NK-92 (cell line): Measurements from ENCODE around the gene COL24A1.
"Not testable (repeated sequence)": the region's sequence is repeated elsewhere in the genome, so short reads cannot be mapped to it uniquely, and the experiment has no call there.

ENCODE experiments used
- DNase-seq: peaks from one replicate; lab custom pipeline; 2025; ENCODE audit not compliant: unreplicated experiment; lab: John Stamatoyannopoulos, UW

COL24A1 gene

DNA sequence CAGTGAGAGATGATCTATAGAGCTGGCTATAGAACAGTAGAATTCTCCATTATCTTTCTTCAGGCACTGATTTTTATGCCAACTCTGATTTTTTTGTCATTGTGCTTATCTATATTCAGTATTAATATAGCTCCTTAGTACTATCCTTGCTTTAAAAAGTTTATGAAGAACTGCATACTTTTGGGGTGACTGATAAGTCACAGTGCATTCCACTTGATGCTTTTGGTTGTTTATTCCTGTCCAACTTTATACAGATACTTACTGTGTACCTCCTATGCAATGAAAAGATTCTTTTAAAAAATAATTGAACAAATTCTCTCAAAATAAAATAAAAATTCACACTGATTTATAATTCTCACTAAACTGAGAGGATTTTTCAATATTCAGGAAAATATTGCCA lies 71.6 kb downstream of the COL24A1 start:
- no peak for DNase-seq

DNA sequence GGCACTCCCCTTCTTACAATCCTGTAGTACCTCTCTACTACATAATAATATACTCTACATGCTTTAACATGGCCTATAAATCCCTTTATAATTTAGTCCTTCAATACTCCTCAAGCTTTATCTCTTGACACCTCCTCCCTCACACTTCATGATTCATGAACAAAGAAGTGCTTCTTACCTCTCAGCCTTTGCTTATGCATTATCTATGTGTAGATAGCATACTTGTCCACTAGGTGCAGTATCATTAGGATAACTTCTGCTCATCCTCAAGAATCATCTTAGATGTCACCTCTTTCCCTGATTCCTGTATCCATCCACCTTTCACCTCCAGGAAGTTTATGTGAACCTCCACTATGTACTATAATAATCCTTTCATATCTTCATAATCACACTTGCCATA lies 74.4 kb downstream of the COL24A1 start:
- DNase-seq, result no peak

DNA sequence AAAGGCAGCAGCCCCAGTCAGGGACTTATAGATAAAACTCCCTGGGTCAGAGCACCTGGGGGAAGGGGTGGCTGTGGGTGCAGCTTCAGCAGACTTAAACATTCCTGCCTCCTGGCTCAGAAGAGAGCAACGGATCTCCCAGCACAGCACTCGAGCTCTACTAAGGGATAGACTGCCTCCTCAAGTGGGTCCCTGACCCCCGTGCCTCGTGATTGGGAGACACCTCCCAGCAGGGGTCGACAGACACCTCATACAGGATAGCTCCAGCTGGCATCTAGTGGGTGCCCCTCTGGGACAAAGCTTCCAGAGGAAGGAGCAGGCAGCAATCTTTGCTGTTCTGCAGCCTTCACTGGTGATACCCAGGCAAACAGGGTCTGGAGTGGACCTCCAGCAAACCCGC lies 84.1 kb downstream of the COL24A1 start:
- not testable (repeated sequence) for DNase-seq

DNA sequence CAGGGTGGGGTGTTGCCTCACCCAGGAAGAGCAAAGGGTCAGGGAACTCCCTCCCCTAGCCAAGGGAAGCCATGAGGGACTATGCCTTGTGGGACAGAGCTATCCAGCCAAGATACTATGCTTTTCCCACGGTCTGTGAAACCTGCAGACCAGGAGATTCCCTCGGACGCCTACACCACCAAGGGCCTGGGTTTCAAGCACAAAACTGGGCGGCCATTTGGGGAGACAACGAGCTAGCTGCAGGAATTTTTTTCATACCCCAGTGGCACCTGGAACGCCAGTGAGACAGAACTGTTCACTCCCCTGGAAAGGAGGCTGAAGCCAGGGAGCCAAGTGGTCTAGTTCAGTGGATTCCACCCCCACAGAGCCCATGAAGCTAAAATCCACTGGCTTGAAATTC lies 84.7 kb downstream of the COL24A1 start:
- not testable (repeated sequence) for DNase-seq

DNA sequence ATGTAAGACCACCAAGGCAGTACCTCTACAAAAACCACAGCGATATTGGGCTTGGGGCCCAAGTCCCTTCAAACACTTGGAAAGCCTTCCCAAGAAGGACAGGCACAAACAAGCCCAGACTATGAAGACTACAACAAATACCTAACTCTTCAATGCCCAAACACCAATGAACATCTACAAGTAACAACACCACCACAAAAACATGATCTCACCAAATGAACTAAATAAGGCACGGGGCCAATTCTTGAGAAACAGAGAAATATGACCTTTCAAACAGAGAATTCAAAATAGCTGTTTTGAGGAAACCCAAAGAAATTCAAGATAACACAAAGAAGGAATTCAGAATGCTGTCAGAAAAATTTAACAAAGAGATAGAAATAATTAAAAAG lies 86.8 kb downstream of the COL24A1 start:
- no peak for DNase-seq

DNA sequence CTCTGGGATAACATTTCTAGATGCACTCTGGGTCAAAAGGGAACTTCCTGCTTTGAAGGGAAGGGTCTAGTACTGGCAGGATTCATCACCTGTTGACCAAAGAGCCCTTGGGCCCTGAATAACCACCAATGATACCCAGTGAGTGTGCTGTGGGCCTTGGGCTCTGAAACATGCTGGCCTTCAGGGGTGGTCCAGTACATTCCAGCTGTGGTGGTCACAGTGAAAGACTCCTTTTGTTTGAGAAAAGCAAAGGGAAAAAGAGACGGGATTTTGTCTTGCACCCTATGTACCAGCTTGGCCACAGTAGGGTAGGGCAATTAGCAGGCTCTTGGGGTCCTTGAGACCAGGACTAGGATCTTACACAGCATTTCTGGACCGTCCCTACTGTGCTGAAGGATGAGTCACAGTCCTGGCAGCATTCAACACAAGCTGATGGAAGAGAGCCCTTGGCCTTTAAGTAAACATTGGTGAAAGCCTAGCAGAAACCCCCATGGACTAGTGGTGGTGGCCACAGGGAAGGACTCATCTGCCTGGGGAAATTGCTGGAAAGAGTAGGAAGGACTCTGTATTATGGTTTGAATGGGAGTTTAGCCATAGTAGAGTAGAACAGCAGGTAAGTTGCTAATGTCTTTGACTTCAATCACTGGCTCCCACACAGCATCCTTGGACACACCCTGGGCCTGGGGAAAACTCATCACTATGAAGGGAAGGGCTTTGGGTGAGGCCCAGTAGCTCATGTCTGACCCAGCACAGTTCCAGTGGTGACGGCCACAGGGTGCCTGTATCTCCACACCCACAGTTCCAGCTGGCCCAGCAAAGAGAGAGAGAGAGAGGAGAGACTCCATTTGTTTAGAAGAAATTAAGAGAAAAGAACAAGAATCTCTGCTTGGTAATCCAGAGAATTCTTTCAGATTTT lies 87.5 kb downstream of the COL24A1 start:
- DNase-seq, result no peak

DNA sequence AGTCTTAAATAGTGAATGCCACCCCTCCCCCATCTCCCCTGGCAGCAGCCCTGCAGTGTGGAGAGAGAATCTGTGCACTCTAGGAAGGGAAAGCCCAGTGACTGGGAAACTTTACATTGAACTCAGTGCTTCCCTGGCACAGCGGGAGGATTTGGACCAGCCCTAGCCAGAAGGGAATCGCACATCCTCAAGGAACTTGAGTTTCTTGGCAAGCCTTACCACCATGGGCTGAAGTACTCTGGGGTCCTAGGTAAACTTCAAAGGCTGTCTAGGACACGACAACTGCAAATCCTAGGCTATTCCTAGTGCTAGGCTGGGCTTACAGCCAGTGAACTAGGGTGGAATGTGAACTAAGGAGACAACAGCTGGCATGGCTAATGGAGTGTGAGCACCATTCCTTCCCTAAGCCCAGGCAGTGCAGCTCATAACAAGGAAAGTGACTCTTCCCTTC lies 88.3 kb downstream of the COL24A1 start:
- DNase-seq, result no peak

DNA sequence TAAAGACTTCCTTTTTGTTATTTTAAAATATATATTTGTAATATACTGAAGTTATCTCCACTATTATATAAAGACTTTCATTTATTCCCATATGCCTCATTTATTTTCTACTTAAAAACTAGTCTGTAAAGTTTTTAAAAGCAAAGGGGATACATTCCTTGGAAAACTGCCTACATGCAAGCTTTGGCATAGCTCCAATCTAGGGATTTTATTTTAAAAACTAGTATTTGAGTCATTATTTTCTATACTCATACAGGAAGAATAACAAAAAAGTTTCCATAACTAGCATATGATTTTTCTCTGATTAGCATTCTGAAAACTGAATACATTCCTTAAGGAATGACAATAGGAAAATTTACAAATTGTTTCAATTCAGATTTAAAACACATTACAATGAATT lies 88.9 kb downstream of the COL24A1 start:
- DNase-seq, result no peak

DNA sequence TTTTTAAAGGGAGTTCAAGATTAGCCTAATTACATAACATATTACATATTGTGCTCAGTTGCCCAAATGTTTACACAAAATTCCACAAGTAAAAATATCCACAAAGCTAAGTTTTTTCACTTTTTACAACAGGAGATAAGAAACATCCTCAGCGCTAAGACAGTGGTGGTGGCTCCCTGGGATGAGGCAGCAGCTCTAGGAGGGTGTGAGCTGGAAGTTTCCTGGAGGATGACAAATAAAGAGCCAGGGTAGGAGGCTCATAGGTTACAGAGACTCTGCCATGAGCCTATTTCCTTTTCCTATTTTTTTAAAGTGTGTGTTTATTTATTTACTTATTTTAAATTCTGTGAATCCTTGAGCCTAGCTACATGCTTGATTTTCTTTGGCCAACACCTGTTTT lies 91.7 kb downstream of the COL24A1 start:
- DNase-seq, result no peak

DNA sequence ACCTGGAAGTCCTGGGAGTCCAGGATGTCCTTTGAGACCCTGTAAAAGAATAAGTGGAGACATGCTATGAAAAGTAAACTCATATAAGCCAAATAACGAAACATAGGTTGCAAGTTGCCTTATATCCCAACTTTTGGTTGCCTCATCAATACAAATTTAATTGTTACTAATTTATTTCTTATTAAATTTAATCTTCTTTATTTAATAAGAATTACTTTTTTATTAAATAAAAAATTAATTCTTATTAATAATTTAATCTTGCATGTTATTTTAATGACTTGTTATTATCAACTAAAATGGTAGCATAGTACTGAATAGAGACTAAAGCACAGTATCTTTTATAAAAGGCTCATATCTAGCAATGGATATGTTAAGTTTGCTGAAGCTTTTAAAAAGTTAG lies 92.9 kb downstream of the COL24A1 start:
- no peak for DNase-seq

DNA sequence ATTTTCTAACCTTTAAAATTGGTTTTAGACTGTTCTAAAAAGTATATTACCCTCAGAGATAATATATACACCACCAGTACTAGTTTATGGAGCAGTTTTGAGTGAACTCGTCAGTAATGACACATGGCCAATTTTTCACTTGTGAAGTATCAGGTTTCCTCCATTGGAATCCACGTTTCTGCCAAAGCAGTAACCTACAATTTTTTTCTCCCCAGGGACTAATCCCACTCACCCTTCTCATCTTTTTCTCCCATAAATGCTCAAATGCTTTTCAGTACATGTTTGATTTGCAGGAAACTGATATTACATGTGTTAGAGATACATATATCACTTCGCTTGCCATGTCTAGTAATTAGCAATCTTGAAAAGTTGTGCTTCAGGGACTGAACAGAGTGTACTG lies 94.1 kb downstream of the COL24A1 start:
- DNase-seq, result no peak

DNA sequence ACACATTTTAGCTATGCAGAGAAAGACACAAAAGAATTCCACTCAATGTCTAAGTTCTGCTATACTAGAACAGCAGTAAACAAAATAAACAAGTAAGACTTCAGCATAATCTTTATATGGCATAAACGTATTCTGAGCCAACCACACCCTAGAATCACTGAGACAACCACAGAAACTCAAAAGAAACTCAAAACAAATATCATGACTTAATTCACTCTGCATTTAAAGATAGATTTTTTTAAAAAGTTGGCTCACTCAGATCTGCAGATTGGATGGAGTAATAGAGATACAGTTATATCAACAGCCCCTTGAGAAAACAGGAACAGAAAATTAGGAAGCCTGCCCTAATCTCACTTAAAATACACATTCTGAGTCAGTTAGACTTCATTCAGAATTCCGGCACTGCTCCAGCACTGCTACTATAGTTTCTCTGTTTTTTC lies 95.0 kb downstream of the COL24A1 start:
- no peak for DNase-seq

DNA sequence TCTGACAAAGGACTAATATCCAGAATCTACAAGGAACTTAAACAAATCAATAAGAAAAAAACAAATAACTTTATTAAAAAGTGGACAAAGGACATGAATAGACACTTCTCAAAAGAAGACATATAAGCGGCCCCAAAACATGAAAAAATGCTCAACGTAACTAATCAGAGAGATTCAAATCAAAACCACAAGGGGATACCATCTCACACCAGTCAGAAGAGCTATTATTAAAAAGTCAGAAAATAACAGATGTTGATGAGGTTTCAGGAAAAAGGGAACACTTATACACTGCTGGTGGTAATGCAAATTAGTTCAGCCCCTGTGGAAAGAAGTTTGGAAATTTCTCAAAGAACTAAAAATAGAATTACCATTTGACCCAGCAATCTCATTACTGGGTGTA lies 102.2 kb downstream of the COL24A1 start:
- DNase-seq, result no peak

DNA sequence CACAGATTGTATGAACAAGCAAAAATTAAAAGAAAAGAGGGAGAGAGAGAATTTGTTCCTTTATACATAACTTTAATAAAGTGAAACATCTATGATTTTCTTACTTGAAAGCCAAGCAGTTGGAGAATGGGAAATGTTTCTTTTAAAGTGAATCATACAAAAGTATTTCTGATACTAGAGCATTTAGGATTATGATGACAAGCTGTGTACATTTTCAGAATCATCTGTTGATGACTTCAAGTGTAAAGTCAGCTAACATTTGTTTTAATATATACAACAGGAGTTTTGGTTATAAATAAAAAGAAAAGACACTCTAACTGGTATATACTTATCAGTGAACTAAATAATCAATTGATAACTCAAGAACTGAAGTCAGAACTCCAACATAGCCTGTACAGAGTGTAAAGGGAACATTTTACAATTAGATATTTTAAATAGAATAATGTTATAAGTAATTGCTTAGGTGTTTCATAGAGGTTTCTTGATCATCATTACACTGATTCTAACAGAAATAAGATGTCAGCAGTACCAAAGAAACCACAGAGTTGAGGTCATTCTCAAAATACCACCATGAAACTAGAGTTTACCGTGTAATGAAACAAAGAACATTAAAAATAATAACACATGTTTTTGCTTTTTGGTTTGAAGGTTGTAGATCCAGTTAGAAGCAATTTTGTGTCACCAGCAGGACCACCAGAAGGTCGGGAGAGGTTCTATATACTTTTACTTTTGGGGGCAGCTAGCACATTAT lies 103.4 kb downstream of the COL24A1 start:
- DNase-seq, result no peak

DNA sequence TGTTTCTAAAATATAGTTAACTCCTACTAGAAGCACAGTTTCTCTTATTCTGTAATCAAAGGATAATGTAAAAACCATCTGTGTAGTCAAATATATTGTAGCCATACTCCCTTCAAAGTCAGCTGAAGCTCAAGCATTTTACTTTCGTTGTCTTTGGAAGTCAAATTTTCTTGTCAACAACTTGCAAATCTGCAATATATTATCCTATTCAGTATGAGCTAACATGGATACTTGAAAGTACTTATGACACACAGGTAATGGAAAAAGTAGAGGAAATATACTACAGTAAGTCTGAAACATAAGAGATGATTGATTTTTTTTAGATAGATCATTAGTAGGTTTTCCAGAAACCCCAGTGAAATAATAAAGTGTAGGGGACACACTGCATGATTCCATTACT lies 121.5 kb downstream of the COL24A1 start:
- no peak for DNase-seq

DNA sequence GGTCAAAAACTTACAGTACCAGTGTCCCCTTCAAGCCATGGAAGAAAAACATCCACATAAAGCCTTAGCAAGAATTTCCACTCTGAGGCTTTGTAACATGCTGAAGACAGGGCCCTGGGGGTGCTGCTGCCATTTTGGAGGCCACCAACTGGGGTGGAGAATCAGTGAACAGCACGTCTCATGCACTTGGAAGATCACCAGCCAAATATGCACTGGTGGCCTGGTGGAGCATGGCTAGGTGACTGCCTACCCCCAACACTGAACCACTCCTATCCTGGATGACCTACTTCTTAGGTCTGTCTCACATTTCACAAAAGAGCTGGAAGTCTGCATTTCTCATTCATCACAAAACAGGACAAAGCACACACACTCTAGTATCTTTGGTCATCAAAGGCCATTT lies 126.4 kb downstream of the COL24A1 start:
- no peak for DNase-seq

DNA sequence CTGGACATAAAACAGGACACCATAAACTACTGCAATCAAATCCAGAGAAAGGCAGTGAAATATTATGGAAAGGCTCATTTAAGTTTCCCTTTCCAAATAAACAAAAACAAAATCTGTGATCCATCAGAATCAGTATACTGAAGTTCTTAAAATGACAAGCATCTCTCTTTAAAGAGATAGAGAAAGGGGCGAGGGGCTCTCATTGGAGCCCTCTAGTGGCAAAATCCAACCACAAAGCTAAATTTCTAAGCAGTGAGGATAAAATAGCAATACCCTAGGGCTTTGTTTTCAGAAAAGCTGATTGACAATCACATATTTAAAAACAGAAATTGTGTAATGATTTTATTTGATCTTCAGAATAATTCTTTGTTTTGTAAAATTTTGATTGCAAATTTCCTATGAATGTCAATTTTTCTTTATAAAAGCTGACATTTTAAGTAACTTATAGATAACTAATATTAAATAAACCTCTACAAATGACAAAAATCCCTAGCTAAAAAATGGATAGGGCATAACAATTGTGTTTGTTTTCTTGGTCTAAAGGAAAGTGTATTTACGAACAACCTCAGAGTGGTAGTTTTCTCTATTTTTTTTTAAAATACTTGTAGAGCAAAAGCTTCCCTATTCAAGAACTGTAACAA lies 138.2 kb downstream of the COL24A1 start:
- no peak for DNase-seq

DNA sequence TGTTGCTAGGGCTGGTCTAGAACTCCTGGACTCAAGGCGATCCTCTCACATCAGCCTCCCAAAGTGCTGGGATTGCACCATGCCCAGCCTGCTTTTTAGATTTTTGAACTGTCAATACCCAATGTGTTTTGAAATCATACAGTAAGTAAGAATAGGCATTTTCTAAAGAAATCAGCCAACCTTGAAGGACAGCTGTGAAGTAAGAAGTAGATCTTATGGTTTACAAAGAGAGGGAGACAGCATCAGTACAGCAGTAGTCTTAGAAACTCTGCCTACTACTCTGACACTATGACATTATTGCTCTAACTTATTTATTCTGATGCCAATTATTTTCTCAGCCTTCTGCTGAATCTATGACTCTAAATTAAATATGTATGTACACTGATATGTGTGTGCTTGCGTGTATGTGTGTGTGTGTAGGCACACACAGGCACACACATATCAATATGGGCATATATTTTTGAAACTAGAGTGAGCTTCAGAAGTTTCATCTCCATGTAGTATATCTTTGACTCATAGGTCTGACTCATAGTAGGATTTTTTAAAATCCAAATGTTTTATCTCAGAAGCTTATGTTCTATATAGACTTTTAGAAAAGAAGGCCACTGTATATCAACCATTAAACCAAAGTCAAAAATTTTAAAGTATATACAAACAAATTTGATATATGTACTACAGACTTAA lies 140.4 kb downstream of the COL24A1 start:
- no peak for DNase-seq

DNA sequence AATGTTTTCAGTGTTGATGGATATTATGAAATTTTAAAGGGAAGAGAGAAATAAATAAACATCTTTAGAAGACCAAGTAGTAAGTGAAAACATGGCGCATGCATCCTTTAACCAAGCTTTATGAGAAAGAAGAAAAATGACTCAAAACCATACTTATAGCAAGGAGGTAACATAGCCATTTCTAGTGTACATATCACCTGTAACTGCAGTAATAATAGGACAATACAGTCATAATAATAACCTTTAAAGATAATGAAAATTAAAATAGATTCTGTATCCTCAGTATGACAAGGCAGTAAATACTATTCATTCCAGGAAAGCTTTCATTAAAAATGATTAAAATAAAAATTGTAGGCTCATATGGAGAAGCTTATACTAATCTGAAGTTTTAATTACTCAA lies 141.2 kb downstream of the COL24A1 start:
- DNase-seq, result no peak

DNA sequence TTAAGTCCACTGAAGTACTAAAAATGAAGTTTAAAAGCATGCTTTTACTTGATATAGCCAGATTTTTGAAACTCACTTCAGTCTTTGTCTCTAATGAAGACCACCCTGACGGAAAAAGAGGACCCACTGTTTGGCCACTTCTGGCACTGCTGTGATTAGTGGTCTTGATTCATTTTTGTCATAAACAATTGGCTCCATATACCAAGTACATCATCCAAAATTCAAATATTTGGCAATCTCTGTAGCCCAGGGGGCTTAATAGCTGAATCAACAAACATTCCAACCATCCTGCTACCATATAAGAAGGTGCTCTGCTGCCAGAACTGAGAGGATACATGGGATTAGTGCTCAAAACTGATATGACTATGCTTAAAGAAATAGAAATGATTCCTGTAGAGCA lies 156.0 kb downstream of the COL24A1 start:
- DNase-seq, result no peak
